Measurements from ENCODE around the gene TF.

DNA sequence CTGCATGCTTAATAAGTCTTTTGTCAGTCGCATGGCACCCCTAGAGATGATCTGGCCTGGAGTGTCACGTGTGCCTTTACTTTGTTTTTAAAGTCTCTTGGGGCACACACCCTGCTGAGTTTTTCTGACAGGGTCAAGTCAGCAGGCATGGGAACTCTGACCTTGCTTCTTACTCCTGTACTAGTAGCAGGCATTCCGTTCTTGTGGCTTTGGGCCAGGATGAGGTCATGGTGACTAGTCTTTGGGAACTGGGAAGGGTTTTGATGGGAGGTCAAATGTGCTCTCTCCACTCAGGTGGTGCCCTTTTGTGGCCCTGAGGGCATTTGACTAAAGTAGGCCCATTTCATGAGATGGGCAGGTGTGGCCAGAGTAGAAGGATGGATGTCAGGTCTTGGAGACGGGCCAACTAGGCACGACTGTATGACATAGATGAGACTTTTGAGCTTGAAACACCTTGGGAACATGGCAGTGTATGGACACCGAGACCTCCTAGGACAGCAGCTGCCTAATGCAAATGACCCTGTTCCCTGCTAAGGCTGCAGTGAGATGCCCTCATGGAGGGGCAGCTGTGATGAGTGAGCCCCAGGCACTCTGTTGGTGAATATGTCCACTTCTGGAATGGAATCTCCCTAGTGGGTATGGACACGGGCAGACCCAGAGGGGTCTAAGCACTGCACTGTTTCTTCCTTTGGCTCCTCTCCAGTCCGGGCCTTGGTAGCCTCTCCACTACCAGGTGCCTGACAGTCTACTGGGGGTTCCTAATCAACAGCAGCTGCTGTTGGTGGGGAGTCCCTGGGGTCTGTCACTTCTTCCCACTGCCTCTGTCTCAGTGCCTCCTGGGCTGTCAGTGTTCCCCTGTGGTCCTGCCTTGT is 75.8 kb downstream of the TF start:
- TF ChIP-seq, protein P1, sequence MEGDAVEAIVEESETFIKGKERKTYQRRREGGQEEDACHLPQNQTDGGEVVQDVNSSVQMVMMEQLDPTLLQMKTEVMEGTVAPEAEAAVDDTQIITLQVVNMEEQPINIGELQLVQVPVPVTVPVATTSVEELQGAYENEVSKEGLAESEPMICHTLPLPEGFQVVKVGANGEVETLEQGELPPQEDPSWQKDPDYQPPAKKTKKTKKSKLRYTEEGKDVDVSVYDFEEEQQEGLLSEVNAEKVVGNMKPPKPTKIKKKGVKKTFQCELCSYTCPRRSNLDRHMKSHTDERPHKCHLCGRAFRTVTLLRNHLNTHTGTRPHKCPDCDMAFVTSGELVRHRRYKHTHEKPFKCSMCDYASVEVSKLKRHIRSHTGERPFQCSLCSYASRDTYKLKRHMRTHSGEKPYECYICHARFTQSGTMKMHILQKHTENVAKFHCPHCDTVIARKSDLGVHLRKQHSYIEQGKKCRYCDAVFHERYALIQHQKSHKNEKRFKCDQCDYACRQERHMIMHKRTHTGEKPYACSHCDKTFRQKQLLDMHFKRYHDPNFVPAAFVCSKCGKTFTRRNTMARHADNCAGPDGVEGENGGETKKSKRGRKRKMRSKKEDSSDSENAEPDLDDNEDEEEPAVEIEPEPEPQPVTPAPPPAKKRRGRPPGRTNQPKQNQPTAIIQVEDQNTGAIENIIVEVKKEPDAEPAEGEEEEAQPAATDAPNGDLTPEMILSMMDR (optimal IDR thresholded peaks at IDR 0.05 in 1 of 3, IDR thresholded peaks at IDR 0.05 in 1 of 3, conservative IDR thresholded peaks at IDR 0.05 in 1 of 3; ENCODE audit: extremely low read depth in 1 of 3, insufficient read depth in 2 of 3, low read length in 3 of 3), result peak; percentile 53 to 77 (median 67)
- TF ChIP-seq EZH2 (IDR thresholded peaks at IDR 0.05; ENCODE audit: low read length), result no peak
